ENCODE data around the gene YAP1.

The YAP1 gene

DNA sequence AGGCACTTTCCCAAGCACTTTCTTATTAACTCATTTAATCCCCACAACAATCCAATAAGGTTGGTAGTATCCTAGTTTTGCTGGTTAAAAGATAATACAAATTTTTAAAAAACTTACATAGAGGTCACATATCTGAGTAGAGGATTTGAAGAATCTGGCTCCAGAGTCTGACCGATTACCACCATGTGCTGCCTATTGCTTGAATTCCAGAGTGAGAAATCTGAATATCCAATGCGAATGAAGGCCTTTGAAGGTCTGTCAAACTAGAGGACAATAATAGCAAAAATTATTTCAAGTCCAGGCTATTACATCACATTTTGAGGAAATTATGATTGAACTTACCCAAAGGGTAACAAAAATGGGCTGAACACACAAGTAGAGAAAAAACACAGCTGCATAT, 129.2 kb downstream of the YAP1 start:
- in situ Hi-C loops (cut with HindIII; ENCODE audit: low sequenced_read_pairs): no loop called here
- TF ChIP-seq, protein P1, sequence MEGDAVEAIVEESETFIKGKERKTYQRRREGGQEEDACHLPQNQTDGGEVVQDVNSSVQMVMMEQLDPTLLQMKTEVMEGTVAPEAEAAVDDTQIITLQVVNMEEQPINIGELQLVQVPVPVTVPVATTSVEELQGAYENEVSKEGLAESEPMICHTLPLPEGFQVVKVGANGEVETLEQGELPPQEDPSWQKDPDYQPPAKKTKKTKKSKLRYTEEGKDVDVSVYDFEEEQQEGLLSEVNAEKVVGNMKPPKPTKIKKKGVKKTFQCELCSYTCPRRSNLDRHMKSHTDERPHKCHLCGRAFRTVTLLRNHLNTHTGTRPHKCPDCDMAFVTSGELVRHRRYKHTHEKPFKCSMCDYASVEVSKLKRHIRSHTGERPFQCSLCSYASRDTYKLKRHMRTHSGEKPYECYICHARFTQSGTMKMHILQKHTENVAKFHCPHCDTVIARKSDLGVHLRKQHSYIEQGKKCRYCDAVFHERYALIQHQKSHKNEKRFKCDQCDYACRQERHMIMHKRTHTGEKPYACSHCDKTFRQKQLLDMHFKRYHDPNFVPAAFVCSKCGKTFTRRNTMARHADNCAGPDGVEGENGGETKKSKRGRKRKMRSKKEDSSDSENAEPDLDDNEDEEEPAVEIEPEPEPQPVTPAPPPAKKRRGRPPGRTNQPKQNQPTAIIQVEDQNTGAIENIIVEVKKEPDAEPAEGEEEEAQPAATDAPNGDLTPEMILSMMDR (IDR thresholded peaks at IDR 0.05; ENCODE audit: low read depth, low read length): no peak
- DNase-seq (ENCODE audit: low read depth, low spot score): no peak
- H3K4me3 ChIP-seq (ENCODE audit: low read depth, low read length): no peak overlapping the region

GRCh38 chr11:102239911-102240310, 129.7 kb downstream of the YAP1 start:
- DNase-seq (ENCODE audit: low read depth, low spot score): no peak
- in situ Hi-C loops (cut with HindIII; ENCODE audit: low sequenced_read_pairs): no loop called here
- no peak overlapping the region for H3K4me3 ChIP-seq (ENCODE audit: low read depth, low read length)
- TF ChIP-seq, protein P1 (IDR thresholded peaks at IDR 0.05; ENCODE audit: low read depth, low read length): no peak

- peak; percentile 80 for DNase-seq (ENCODE audit: low read depth, low spot score)
- H3K4me3 ChIP-seq (ENCODE audit: low read depth, low read length): no peak overlapping the region
- TF ChIP-seq, protein P1 (IDR thresholded peaks at IDR 0.05; ENCODE audit: low read depth, low read length): no peak
- in situ Hi-C loops (cut with HindIII; ENCODE audit: low sequenced_read_pairs): no loop called here
These were observed 130.3 kb downstream of the YAP1 start for GRCh38 chr11:102240502-102240901.

DNA sequence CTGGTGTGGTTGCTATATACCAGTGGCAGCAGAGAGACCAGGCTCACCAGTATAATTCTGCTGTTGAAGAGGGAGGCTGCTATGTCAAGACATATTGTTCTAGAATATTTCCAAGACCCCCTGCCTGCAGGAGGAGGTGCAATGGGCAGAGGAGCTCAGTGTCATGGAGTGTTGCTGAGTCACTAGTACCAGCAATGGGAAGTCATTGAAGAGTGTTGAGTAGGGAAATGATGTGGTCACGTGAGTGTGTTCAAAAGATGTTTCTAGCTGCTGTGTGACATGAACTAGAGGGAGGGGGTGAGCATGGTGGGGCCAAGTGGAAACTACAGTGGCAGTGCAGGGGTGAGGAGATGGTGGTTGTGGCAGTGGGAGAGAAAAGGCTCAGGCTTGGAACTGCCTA, 130.8 kb downstream of the YAP1 start:
- H3K4me3 ChIP-seq (ENCODE audit: low read depth, low read length): no peak overlapping the region
- TF ChIP-seq, protein P1 (IDR thresholded peaks at IDR 0.05; ENCODE audit: low read depth, low read length): no peak
- in situ Hi-C loops (cut with HindIII; ENCODE audit: low sequenced_read_pairs): no loop called here
- DNase-seq (ENCODE audit: low read depth, low spot score): peak; percentile 68

DNA sequence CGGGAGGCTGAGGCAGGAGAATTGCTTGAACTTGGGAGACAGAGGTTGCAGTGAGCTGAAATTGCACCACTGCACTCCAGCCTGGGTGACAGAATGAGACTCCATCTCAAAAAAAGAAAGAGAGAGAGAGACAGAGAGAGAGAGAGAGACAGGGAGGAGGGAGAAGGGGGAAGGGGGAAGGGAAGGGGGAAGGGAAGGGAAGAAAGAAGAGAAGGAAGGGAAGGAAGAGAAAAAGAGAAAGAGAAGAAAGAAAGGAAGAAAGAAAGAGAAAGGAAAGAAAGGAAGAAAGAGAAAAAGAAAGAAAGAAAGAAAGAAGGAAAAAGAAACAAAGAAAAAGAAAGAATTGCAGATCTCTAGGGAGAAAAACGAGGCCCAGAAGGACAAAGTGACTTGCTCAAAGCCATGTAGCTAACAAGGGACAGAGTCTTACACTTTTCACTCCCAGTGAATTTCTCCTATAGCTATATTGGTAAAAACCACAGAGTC, 133.2 kb downstream of the YAP1 start:
- TF ChIP-seq, protein P1 (IDR thresholded peaks at IDR 0.05; ENCODE audit: low read depth, low read length): no peak
- DNase-seq (ENCODE audit: low read depth, low spot score): no peak
- in situ Hi-C loops (cut with HindIII; ENCODE audit: low sequenced_read_pairs): no loop called here
- H3K4me3 ChIP-seq (ENCODE audit: low read depth, low read length): no peak overlapping the region

GRCh38 chr11:102244681-102245409, 134.6 kb downstream of the YAP1 start:
- peak; percentile 85 for DNase-seq (ENCODE audit: low read depth, low spot score)
- no peak overlapping the region for H3K4me3 ChIP-seq (ENCODE audit: low read depth, low read length)
- TF ChIP-seq, protein P1 (IDR thresholded peaks at IDR 0.05; ENCODE audit: low read depth, low read length): no peak
- in situ Hi-C loops (cut with HindIII; ENCODE audit: low sequenced_read_pairs): no loop called here
